GM19099 (cell line): ENCODE results near the gene SNX11.

Experiments
- POLR2A ChIP-seq: IDR thresholded peaks from 3 replicates; pipeline ENCODE4 v1.6.1; 2011; ENCODE audit warnings: low read depth; ENCODE audit not compliant: insufficient read length; ENCODE audit errors: extremely low read depth

SNX11 gene

GRCh38 chr17:48107137-48108055, at the start of gene SNX11:
SNX11 (plus strand) TSS chr17:48107766; CDS start chr17:48112044, 4,278 bp downstream.
- TF ChIP-seq POLR2A = peak; percentile 82

GRCh38 chr17:48058393-48059124, 49.0 kb upstream of the SNX11 start:
- TF ChIP-seq POLR2A = no peak

- TF ChIP-seq POLR2A = no peak
Measured at GRCh38 chr17:48059125-48059668, 48.4 kb upstream of the SNX11 start.

- TF ChIP-seq POLR2A = no peak
Measured at GRCh38 chr17:48060249-48060648, 47.3 kb upstream of the SNX11 start.

- no peak for TF ChIP-seq POLR2A
Measured at GRCh38 chr17:48062273-48062672, 45.3 kb upstream of the SNX11 start.

GRCh38 chr17:48064638-48065037, 42.9 kb upstream of the SNX11 start:
- TF ChIP-seq POLR2A = no peak

- TF ChIP-seq POLR2A = no peak
Measured at GRCh38 chr17:48066192-48066591, 41.4 kb upstream of the SNX11 start.

- no peak for TF ChIP-seq POLR2A
Measured at GRCh38 chr17:48066656-48067055, 40.9 kb upstream of the SNX11 start.

GRCh38 chr17:48067245-48067644, 40.3 kb upstream of the SNX11 start:
- no peak for TF ChIP-seq POLR2A

GRCh38 chr17:48068491-48068961, 39.0 kb upstream of the SNX11 start:
- TF ChIP-seq POLR2A = no peak

GRCh38 chr17:48070195-48070594, 37.4 kb upstream of the SNX11 start:
- no peak for TF ChIP-seq POLR2A

- no peak for TF ChIP-seq POLR2A
Measured at GRCh38 chr17:48071654-48072053, 35.9 kb upstream of the SNX11 start.

GRCh38 chr17:48074322-48075081, 33.1 kb upstream of the SNX11 start:
- TF ChIP-seq POLR2A = no peak

- TF ChIP-seq POLR2A = no peak
Measured at GRCh38 chr17:48081858-48082257, 25.7 kb upstream of the SNX11 start.

- no peak for TF ChIP-seq POLR2A
Measured at GRCh38 chr17:48084932-48085331, 22.6 kb upstream of the SNX11 start.

GRCh38 chr17:48093341-48094045, 14.1 kb upstream of the SNX11 start:
- no peak for TF ChIP-seq POLR2A
